Cardiac muscle cell (in vitro differentiated cells and primary cell): ENCODE results near the gene ANKRD40CL. TPM values are rescaled to one million over a fixed set of nuclear protein-coding genes. Genes with fewer than 3 reads are reported as not detected.

ENCODE experiments used
- DNase-seq, 2 donors: peaks; one replicate each; pipeline versions ENCODE4 v3.0.0 to v3.0.0-alpha.2; 2010 to 2017; ENCODE audit warnings: low read depth in 1 of 2, low spot score in 1 of 2
- H3K27ac ChIP-seq: fragments of 200-600 bp; sonication (generic); 2 replicates; pipeline ENCODE4 v1.5.1; 2016
- H3K27me3 ChIP-seq: fragments of 200-600 bp; sonication (generic); 2 replicates; pipeline ENCODE4 v1.6.0; 2016; ENCODE audit warnings: control low read depth
- H3K36me3 ChIP-seq: fragments of 200-600 bp; sonication (generic); 2 replicates; pipeline ENCODE4 v1.5.1; 2016; ENCODE audit warnings: control low read depth
- H3K4me1 ChIP-seq: fragments of 200-600 bp; sonication (generic); 2 replicates; pipeline ENCODE4 v1.8.1; 2017; ENCODE audit warnings: low read depth, mild to moderate bottlenecking, mixed run types
- H3K4me3 ChIP-seq: fragments of 200-600 bp; sonication (generic); 2 replicates; pipeline ENCODE4 v1.5.1; 2016; ENCODE audit warnings: mild to moderate bottlenecking
- H3K9me3 ChIP-seq: fragments of 200-600 bp; sonication (generic); 2 replicates; pipeline ENCODE4 v1.5.1; 2017; ENCODE audit warnings: low read depth, mild to moderate bottlenecking, control low read depth
- polyA plus RNA-seq: library from polyadenylated mRNA; unstranded; fragments of >200 nt; fragmentation: Nextera tagmentation; extraction: Ambion mirVana; gene quantifications from 2 replicates; pipeline ENCODE4 v1.2.1, GENCODE V29; 2016
- total RNA-seq: library from RNA; depleted of rRNA; stranded (reverse); fragments of >200 nt; gene quantifications from 2 replicates; pipeline ENCODE4 v1.2.3, GENCODE V29; 2016
- TF ChIP-seq, protein P1 (sequence below): IDR thresholded peaks from 2 replicates; pipeline ENCODE4 v1.5.1; 2012; ENCODE audit warnings: low read depth, mild to moderate bottlenecking, low read length

ANKRD40CL gene
- total and polyA plus RNA-seq, 2 experiments from 2014 or later, result not detected

DNA sequence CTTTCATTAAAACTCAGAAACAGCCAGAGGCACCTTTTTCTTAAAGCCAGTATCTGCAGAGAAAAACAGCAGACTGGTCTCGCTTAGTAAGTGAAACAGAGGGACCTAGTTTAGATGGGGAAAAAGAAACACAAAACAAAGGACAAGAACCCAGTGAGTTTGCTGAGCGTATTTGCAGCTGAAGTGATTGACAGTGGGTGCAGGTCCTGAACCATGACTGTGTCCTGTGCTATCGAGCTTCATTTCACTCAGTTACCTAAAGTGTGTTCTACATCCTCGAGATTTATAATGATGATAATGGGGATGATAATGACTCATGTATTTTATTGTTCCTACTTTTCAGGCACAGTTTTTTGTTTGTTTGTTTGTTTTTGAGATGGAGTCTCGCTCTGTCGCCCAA, 36.4 kb upstream of the ANKRD40CL start:
- Histone ChIP-seq H3K36me3 (no peaks in the 10 kb centered on the region), H3K4me1 (peaks cover 24% of the 10 kb centered on the region), H3K27ac (no peak overlapping the region), H3K27me3 (no peaks in the 10 kb centered on the region), H3K4me3 (no peak overlapping the region), H3K9me3 (no peaks in the 10 kb centered on the region)
- TF ChIP-seq, protein P1, sequence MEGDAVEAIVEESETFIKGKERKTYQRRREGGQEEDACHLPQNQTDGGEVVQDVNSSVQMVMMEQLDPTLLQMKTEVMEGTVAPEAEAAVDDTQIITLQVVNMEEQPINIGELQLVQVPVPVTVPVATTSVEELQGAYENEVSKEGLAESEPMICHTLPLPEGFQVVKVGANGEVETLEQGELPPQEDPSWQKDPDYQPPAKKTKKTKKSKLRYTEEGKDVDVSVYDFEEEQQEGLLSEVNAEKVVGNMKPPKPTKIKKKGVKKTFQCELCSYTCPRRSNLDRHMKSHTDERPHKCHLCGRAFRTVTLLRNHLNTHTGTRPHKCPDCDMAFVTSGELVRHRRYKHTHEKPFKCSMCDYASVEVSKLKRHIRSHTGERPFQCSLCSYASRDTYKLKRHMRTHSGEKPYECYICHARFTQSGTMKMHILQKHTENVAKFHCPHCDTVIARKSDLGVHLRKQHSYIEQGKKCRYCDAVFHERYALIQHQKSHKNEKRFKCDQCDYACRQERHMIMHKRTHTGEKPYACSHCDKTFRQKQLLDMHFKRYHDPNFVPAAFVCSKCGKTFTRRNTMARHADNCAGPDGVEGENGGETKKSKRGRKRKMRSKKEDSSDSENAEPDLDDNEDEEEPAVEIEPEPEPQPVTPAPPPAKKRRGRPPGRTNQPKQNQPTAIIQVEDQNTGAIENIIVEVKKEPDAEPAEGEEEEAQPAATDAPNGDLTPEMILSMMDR, result no peak
- DNase-seq, result no peak

DNA sequence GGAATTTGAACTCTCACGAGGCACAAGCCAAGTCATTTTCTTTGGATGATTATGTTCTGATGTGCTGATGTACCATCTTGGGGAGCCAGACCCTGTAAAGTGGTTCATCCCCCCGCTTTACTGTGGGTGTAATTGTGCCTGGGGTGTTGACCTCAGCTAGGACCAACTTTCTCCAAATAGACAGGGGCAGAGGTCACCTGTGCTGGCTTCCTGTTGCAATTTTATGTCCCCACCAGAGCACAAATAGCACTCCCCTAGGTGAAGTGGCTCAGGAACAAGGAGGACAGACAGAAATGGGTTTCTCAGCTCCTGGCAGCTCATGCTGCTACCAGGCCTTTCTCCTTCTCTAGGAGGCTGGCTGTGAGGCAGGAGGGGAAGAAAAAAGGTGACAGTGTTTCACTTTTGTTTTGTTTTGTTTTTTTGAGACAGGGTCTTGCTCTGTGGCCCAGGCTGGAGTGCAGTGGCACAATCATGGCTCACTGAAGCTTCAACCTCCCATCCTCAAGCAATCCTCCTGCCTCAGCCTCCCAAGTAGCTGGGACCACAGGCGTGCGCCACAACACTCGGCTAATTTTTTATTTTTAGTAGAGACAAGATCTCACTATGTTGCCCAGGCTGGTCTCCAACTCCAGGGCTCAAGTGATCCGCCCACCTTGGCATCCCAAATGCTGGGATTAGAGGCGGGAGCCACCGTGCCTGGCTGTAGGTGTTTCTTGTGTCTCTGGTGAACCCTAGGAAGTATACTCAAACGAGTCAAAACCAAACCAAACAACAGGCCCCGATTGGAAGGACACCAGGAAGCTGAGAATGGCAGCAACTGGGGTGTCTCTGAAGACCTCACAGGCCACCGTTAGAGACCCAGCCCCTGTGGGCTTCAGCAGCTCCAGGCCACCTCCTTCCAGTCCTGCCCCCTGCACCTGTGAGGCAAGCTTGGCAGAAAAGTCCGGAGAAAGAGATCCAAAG, 35.6 kb upstream of the ANKRD40CL start:
- H3K27ac ChIP-seq, result peak overlapping the region; percentile 35
- no peaks in the 10 kb centered on the region for H3K36me3 ChIP-seq
- H3K4me1 ChIP-seq, result peaks cover 24% of the 10 kb centered on the region
- no peaks in the 10 kb centered on the region for H3K9me3 ChIP-seq
- DNase-seq, result no peak
- TF ChIP-seq, protein P1, result no peak
- H3K27me3 ChIP-seq, result no peaks in the 10 kb centered on the region
- H3K4me3 ChIP-seq, result no peak overlapping the region

DNA sequence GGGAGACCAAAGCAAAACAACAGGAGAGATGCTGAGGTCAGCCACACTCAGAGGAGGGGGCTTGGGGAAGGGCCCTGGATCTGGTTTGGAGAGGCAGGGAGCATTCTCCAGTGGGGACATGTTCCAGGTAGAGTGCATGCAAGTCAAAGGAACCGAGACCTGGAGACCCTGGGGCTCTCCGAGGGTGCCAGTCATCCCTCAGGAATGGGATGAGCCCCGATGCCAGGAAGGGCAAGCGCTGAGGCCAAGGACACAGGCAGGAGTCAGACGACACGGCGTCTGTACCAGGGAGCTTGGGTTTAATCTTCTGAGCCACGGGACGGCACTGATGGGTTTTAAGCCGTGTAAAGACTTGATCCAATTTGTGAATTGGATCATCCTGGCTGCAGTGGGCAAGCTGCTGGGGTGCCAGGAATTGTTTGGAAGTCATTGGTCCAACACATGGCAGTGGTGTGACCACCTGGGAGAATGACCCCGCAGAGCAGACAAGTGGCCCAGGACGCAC, 32.9 kb upstream of the ANKRD40CL start:
- Histone ChIP-seq H3K27ac (peak overlapping the region; percentile 69), H3K27me3 (no peaks in the 10 kb centered on the region), H3K4me3 (no peak overlapping the region), H3K36me3 (no peaks in the 10 kb centered on the region), H3K4me1 (peaks cover 28% of the 10 kb centered on the region), H3K9me3 (no peaks in the 10 kb centered on the region)
- TF ChIP-seq, protein P1, result no peak
- DNase-seq, result no peak

DNA sequence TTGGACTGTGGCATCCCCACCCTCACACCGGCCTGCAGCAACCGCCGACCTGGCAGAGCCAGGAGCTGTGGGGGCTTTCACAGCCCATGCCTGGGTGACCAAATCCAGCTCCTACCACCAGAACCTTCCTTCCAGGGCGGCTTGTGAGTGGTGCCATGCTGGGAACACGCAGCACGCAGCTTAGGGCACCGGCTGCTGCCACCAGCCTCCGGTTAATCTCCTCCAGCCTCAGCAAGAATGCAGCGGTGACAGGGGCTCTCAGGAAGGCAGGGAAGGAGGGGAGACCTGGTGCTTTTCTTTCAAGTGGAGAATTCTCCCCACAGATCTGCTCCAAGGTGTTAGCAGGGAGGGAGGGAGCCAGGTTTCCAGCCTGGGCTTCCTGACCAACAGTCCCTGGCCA, 32.3 kb upstream of the ANKRD40CL start:
- Histone ChIP-seq H3K9me3 (no peaks in the 10 kb centered on the region), H3K4me1 (peaks cover 28% of the 10 kb centered on the region), H3K4me3 (no peak overlapping the region), H3K27ac (peak overlapping the region; percentile 69), H3K36me3 (no peaks in the 10 kb centered on the region), H3K27me3 (no peaks in the 10 kb centered on the region)
- DNase-seq, result peak in 1 of 2 donors; percentile 64
- TF ChIP-seq, protein P1, result no peak

DNA sequence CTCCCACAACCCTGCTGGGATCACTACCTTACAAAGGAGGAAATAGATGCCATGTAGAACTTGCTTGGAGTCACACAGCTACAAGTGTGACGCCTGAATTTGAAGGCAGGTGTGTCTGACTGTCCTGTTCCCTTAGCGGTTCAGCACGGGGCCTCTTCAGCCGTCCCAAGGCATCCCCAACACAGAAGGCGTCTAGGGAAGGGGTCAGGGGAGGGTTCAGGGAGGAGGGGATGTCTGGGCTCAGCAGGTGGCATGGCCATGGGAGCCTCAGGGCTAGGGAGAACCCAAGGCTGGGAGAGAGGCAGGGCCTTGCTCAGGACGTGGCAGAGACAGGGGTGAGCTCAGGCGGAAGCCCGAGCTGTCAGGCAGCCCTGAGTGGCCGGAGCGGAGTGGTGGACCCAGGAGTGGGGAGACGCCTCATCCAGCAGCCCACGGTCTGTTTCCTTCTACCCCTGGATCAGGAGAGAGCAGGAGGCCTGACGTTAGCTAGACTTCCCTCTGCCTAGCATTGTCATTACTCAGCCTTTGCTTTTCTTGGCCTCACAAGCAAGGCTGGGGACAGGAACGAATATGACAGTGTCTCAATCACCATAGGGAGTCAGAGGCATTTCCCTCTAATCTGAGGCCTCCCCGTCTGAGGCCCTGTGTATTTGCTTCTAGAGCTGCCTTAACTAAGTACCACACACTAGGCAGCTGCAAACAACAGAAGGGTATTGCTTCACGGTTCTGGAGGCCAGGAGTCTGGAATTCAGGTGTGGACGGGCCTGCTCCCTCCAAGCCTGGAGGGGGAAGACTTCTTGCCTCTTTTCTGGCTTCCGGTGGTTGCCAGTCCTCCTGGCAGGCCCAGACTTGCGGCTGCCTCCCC, 31.3 kb upstream of the ANKRD40CL start:
- TF ChIP-seq, protein P1, result no peak
- Histone ChIP-seq H3K27me3 (no peaks in the 10 kb centered on the region), H3K36me3 (no peaks in the 10 kb centered on the region), H3K27ac (peak overlapping the region; percentile 69), H3K9me3 (no peaks in the 10 kb centered on the region), H3K4me1 (peaks cover 28% of the 10 kb centered on the region), H3K4me3 (no peak overlapping the region)
- DNase-seq, result no peak
